GM19467 (cell line): ENCODE measurements around the gene PPP1R12A.

Experiments used
- ATAC-seq: cut with Tn5 transposase; IDR thresholded peaks from one replicate; pipeline ENCODE4 v1.9.1; 2021; ENCODE audit warnings: mild to moderate bottlenecking, moderate library complexity; ENCODE audit not compliant: unreplicated experiment

PPP1R12A gene

GRCh38 chr12:79936670-79937069 lies 1.8 kb upstream of the PPP1R12A start:
- ATAC-seq: no peak

- ATAC-seq: peak; percentile 15
Observed at GRCh38 chr12:79935624-79936345, 888 bp upstream of the PPP1R12A start.

GRCh38 chr12:79934281-79935020 lies 446 bp downstream of the PPP1R12A start:
- ATAC-seq: peak; percentile 11

GRCh38 chr12:79933532-79934264 lies 1.2 kb downstream of the PPP1R12A start:
- ATAC-seq: peak; percentile 21

- ATAC-seq: no peak
Observed at GRCh38 chr12:79933043-79933442, 1.9 kb downstream of the PPP1R12A start.

- ATAC-seq: no peak
Observed at GRCh38 chr12:79932357-79932756, 2.5 kb downstream of the PPP1R12A start.

- ATAC-seq: no peak
Observed at GRCh38 chr12:79929065-79929464, 5.8 kb downstream of the PPP1R12A start.

- ATAC-seq: peak; percentile 97
Observed at GRCh38 chr12:79927772-79928474, 7.0 kb downstream of the PPP1R12A start.

GRCh38 chr12:79926951-79927350 lies 7.9 kb downstream of the PPP1R12A start:
- ATAC-seq: no peak

GRCh38 chr12:79925492-79925891 lies 9.4 kb downstream of the PPP1R12A start:
- no peak for ATAC-seq

GRCh38 chr12:79921786-79922185 lies 13.1 kb downstream of the PPP1R12A start:
- ATAC-seq: no peak

GRCh38 chr12:79920421-79921238 lies 14.3 kb downstream of the PPP1R12A start:
- no peak for ATAC-seq

- no peak for ATAC-seq
Observed at GRCh38 chr12:79919762-79920161, 15.1 kb downstream of the PPP1R12A start.

GRCh38 chr12:79916826-79917225 lies 18.1 kb downstream of the PPP1R12A start:
- ATAC-seq: no peak

GRCh38 chr12:79911889-79912656 lies 22.8 kb downstream of the PPP1R12A start:
- ATAC-seq: no peak

- ATAC-seq: no peak
Observed at GRCh38 chr12:79908366-79908765, 26.5 kb downstream of the PPP1R12A start.

- ATAC-seq: no peak
Observed at GRCh38 chr12:79901506-79901905, 33.4 kb downstream of the PPP1R12A start.

- no peak for ATAC-seq
Observed at GRCh38 chr12:79900951-79901350, 33.9 kb downstream of the PPP1R12A start.

GRCh38 chr12:79900199-79900598 lies 34.7 kb downstream of the PPP1R12A start:
- ATAC-seq: no peak
